NCI-H2081 (cell line): ENCODE results near the gene VMO1.
"Not testable (repeated sequence)": the region's sequence is repeated elsewhere in the genome, so short reads cannot be mapped to it uniquely, and the experiment has no call there.

Experiments used
- DNase-seq, 2 experiments: peaks; one replicate each; lab custom pipeline; 2025; lab: John Stamatoyannopoulos, UW

The VMO1 gene

GRCh38 chr17:4786106-4786511 is at the start of gene VMO1:
TSS of gene VMO1 (minus strand) at chr17:4786364. CDS start at chr17:4786352, 12 bp downstream.
- no peak for DNase-seq

- no peak for DNase-seq
Observed at GRCh38 chr17:4834681-4835020, 48.5 kb upstream of the VMO1 start.

GRCh38 chr17:4833941-4834680 is 47.9 kb upstream of the VMO1 start:
- peak in 1 of 2 experiments; percentile 6 for DNase-seq

- DNase-seq: peak; percentile 82 to 89
Observed at GRCh38 chr17:4833178-4833940, 47.2 kb upstream of the VMO1 start, which contains the start of gene MINK1. TSS of gene MINK1 (plus strand) at chr17:4833340. CDS start at chr17:4833584, 244 bp downstream.

- not testable (repeated sequence) for DNase-seq
Observed at GRCh38 chr17:4832829-4833177, 46.6 kb upstream of the VMO1 start.

GRCh38 chr17:4827399-4827798 is 41.2 kb upstream of the VMO1 start:
- DNase-seq: no peak

GRCh38 chr17:4823373-4824089 is 37.4 kb upstream of the VMO1 start:
- no peak for DNase-seq

- no peak for DNase-seq
Observed at GRCh38 chr17:4822835-4823234, 36.7 kb upstream of the VMO1 start.

GRCh38 chr17:4818276-4818675 is 32.1 kb upstream of the VMO1 start:
- no peak for DNase-seq

- no peak for DNase-seq
Observed at GRCh38 chr17:4816826-4817225, 30.7 kb upstream of the VMO1 start.

GRCh38 chr17:4815043-4815675 is 29.0 kb upstream of the VMO1 start:
- no peak for DNase-seq

- no peak for DNase-seq
Observed at GRCh38 chr17:4812690-4813089, 26.5 kb upstream of the VMO1 start.

- no peak for DNase-seq
Observed at GRCh38 chr17:4811471-4811870, 25.3 kb upstream of the VMO1 start.

- DNase-seq: no peak
Observed at GRCh38 chr17:4810696-4811290, 24.6 kb upstream of the VMO1 start.

- DNase-seq: no peak
Observed at GRCh38 chr17:4808378-4808767, 22.2 kb upstream of the VMO1 start.

GRCh38 chr17:4807605-4808377 is 21.6 kb upstream of the VMO1 start:
- no peak for DNase-seq

GRCh38 chr17:4806777-4807604 is 20.8 kb upstream of the VMO1 start, which contains the start of gene PLD2:
TSS of gene PLD2 (plus strand) at chr17:4807152. CDS start at chr17:4807773, 621 bp downstream.
- peak; percentile 63 to 78 for DNase-seq

GRCh38 chr17:4806456-4806776 is 20.3 kb upstream of the VMO1 start:
- DNase-seq: peak in 1 of 2 experiments; percentile 30

GRCh38 chr17:4802228-4802627 is 16.1 kb upstream of the VMO1 start, which contains the start of gene C17orf114:
TSS of gene C17orf114 (minus strand) at chr17:4802328.
- no peak for DNase-seq
